HS-5 (cell line): ENCODE data around the gene NIPBL.
"Not testable (repeated sequence)": the region's sequence is repeated elsewhere in the genome, so short reads cannot be mapped to it uniquely, and the experiment has no call there.

Experiments
- DNase-seq: peaks from one replicate; pipeline ENCODE4 v3.0.0-alpha.2; 2012; ENCODE audit warnings: low read depth

NIPBL gene

DNA sequence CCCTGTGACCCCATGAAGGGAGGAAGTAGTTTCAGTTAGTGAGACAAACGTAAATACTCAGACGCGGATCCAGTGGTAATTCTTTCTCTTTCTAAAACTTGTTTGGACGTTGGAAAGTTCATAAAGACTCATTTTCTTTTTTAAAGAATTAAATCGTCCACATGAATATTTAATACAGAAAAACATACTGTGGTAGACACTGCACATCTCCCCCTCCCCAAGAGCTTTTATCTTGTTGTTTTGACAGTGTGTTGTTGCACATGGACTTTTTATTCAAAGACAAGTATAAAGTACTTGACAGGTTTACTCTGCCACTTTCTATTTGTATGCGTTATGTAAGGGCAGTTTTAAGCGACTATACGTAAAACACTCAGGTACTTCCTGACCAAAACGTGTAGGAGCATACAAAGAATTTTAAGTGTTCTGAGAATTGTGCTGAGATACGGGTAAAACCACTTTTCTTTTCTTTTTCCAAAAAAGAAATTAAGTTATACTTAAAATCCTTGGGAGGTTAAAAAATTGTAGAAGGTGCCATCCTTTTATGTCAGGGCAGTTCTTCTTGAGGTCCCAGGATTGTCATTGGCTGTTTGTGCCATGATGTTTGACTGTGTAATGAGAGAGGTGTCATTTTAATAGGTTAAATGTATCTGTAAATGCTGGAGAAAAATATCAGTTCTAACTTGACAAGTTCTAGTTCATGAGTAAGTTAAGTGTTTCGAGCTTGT is 1.3 kb downstream of the NIPBL start:
- DNase-seq: no peak

DNA sequence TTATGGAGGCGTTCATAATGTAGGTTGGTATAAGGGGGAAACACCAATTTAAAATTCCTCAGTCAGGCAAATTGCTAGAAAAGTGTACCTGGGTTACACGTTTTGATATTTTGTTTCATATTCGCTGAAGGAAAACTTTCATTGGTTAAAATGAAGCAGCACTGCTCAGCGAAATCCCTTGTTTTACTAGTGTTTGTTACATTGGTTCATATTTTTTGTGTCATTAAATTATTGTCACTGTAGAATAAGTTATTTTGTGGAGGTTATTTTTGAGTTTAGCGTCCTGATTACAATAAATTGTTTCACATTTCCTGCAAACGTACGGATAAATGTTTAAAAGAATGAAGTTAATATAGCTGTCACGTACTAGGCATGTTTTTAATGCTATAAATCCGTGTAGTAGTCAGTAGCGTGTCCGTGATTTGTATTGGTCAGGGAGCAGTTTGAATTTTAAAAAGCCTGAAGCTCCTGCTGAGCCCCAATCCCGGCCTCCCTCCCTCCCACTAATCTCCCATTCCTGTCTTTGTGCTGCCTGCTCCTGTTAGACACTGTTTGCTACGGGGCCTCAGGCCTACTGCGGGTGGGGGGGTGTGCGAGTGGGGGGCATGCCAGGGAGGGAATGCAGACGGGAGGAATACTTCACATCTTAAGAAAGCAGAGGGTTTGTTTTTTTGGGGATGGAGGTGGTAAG is 2.0 kb downstream of the NIPBL start:
- DNase-seq: no peak

DNA sequence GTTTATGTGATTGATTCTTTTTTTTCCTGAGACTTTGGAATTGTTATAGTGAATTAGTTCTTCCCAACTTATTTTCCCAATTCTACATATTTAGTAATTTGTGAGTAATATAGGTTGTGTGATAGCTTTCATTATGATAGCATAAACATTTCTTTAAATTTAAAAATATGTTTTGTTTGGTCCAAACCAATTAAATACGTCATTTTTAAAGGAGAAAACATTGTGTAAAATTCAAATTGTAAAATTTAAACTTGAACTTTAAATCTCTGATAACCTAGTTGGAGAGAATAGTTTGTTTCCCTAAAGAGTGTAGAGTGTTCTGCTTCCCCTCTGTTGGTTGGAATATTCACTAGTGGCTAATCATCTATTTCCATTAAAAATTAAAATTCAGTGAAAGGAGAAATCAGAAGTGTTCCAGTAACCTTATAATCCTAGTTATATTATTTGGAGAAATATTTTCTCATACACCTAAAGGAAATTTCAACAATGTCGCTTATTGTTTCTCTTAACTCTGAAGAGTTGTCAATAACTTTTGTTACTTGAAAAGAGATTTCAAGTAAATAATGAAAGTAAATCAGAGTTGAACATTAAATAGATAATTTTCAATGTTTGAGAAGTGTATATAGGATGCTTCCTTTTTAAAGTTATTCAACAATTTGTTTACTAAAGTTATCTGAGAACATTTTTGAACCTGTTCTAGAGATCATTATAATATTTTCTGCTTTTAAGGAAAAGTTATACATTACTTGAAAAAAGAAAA is 2.9 kb downstream of the NIPBL start:
- DNase-seq: no peak

- DNase-seq: no peak
These were observed 4.2 kb downstream of the NIPBL start for GRCh38 chr5:36880761-36881160.

GRCh38 chr5:36881304-36881703 is 4.7 kb downstream of the NIPBL start:
- DNase-seq: no peak

DNA sequence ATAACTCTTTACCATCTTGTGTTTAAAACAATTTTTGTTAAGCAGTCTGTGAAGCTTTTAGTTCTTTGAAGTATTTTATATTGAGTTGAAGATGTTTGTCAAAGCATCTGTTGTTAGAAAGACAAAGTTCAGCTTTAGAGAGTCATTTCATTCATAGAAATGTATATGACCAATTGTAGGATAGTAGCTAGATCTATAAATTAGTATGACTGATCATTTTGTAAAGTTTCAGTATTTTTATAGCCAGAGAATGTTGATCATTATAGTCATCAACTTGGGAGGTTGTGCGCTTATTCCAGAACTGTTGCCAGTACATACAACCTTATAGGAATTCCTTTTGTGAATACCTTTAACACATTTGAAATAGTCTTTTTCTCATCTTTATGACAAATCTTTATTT is 5.2 kb downstream of the NIPBL start:
- no peak for DNase-seq

GRCh38 chr5:36882250-36882649 is 5.7 kb downstream of the NIPBL start:
- no peak for DNase-seq

DNA sequence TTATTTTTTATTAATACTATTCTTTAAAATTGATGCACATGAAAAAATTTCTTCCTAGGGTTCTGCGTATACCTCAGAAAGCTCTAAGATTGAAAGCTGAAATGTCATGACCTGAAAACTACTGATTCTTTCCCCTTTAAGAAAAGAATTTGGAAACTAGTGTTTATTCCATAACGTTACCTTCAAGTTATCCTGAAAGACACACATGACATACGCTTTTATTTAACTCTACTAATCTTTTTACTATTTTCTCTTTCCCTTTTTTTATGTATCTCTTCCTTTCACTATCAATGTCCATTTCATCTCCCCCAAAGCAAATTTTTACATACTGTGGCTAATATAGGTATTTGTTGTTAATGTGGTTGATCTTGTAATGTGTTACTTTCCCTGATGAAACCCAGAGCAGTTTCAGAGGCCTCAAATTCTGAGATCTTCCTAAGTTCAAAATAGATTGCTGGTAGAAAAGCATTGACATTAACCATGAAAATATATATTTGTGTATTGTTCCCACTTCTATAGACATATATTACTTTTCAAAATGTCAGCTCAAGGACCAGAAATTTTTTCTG is 7.4 kb downstream of the NIPBL start:
- DNase-seq: no peak

- no peak for DNase-seq
These were observed 8.6 kb downstream of the NIPBL start for GRCh38 chr5:36885149-36885548.

- no peak for DNase-seq
These were observed 9.3 kb downstream of the NIPBL start for GRCh38 chr5:36885566-36886485.

DNA sequence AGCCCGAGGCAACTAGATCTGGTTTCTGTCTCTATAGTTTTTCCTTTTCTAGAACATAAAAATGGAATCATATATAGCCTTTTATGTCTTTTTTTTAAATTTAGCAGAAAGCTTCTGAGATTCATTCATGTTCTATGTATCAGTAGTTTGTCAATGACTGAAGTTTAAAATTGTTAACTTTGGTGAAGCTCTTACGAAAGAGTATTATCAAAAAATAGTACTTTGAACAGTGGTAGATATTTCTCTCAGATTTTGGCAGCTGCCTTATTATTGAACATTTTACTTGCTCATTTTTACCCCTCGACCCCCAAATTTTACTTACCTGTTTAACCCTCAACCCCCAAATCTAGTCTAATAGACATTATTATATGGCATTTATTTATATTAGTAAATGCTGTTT is 10.2 kb downstream of the NIPBL start:
- DNase-seq: no peak

DNA sequence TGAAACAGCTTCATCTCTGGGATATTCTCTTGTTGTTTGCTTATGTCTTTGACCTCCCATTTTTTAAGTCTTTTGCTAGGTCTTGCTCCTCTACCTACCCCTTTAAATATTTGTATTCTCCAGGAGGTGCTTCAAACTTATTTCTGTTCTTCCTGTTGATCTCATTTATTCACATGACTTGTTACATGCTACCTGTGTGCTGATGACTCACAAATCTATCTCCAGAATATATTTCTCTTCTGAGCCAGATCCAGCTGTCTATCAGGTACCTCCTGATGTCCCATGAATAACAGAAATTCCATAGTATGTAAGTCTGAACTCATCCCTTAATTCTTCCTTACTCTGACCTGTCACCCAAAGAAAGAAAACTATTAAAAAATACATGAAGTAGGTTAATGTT is 11.0 kb downstream of the NIPBL start:
- no peak for DNase-seq

DNA sequence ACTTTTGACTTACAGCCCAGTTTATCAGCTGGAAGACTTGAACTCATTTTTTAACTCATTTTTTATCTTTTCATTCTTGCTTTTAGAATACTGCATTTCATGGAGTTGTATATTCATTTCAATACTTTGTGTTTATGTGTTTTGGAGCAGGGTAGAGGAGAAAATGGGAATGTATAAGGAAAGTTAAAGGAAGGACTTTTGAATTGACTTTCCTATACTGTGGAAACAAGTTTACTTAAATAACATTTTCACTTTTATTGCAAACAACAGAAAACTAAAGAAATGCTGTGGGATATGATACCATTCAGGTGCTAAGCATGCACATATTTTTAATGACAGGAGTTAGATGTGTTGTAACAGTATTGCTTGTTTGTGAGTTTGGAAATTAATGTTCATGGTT is 11.7 kb downstream of the NIPBL start:
- DNase-seq: no peak

GRCh38 chr5:36889264-36889663 is 12.7 kb downstream of the NIPBL start:
- DNase-seq: no peak

GRCh38 chr5:36891266-36891665 is 14.7 kb downstream of the NIPBL start:
- DNase-seq: no peak

DNA sequence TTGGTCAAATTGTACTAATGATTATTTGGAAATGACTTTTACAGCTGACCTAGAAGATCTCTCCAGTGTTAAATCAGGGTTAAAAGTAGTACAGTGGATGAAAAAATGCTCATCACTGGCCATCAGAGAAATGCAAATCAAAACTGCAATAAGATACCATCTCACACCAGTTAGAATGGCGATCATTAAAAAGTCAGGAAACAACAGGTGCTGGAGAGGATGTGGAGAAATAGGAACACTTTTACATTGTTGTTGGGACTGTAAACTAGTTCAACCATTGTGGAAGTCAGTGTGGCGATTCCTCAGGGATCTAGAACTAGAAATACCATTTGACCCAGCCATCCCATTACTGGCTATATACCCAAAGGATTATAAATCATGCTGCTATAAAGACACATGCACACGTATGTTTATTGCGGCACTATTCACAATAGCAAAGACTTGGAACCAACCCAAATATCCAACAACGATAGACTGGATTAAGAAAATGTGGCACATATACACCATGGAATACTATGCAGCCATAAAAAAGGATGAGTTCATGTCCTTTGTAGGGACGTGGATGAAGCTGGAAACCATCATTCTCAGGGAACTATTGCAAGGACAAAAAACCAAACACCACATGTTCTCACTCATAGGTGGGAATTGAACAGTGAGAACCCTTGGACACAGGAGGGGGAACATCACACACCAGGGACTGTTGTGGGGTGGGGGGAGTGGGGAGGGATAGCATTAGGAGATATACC is 15.7 kb downstream of the NIPBL start:
- DNase-seq: not testable (repeated sequence)

DNA sequence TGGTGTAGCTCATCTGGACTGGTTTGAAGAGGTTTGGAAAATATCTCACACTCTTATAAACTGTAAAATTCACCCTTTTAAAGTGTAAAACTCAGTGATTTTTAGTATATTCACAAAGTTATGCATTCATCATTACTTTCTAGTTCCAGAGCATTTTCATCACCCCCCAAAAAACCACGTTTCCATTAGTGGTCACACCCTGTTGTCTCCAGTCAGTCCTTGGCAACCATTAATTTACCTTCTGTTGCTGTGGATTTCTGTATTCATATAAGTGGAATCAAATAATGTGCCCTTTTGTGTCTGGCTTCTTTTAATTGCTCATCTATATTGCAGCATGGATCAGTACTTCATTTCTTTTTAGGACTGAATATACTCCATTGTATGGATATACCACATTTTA is 18.4 kb downstream of the NIPBL start:
- DNase-seq: no peak

DNA sequence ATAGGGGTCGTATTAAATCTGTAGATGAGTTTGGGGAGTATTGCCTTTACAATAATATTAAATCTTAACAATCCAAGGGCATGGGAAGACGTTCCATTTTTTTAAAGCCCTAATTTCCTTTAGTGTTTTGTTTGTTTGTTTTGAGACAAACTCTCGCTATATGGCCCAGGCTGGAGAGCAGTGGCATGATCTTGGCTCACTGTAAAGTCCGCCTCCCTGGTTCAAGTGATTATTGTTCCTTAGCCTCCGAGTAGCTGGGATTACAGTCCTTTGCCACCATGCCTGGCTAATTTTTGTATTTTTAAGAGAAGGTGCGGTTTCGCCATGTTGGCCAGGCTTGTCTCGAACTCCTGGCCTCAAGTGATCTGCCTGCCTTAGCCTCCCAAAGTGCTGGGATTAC is 19.9 kb downstream of the NIPBL start:
- no peak for DNase-seq

DNA sequence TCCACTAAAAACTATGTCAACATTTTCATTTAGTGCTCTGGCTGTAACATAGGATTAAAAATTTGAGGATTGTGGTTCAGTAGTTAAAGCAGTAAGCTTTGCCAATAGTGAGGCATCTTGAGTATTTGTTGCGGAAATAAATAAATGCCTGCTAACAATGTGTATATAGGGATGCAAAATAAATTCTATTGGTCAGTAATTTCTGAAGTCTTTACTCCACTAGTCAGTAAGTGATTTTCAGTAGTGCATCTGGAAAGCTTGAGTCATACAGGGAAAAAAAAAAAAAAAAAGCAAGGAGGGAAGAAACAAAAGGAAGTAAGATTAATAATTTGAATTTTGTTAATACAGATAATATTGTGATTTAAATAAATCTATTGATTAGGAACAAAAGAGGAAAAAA is 21.0 kb downstream of the NIPBL start:
- DNase-seq: no peak

GRCh38 chr5:36899860-36900259 is 23.3 kb downstream of the NIPBL start:
- DNase-seq: no peak

GRCh38 chr5:36900283-36900682 is 23.7 kb downstream of the NIPBL start:
- DNase-seq: no peak
